ENCODE measurements around the gene FZD2. TPM values are rescaled to one million over a fixed set of nuclear protein-coding genes. Genes with fewer than 3 reads are reported as not detected.

FZD2 gene
- total and polyA plus RNA-seq, 2 of the 8 experiments (the other 6 are each of a cell fraction or from before 2014, with no cell fraction given) = 17.6 to 86.7 TPM

DNA sequence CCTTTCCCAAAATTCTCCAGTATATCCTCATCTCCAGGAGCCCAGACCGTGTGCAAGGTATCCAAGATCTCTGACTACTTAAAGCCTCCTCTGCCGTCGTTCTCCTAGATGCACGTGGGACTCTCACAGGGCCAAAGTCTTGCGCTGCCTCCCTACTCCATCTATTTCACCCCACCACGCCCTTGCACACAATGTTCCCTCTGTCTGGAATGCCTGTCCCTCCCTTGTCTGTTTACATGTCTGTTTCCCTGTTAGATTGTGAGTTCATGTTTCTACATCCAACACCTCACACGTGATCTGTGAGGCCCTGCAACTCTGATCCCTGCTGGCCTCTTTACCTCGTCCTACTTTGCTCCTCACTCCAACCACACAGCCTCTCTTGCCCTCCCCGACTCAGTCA, 4.9 kb upstream of the FZD2 start:
- Histone ChIP-seq H3K23ac (ENCODE audit: insufficient read length) (no peak overlapping the region), H4K20me1 (replicated peaks in 1 of 2; ENCODE audit: control insufficient read depth in 1 of 2, insufficient read depth in 2 of 2, low read length in 2 of 2) (no peaks in the 10 kb centered on the region), H4K91ac (replicated peaks; ENCODE audit: insufficient read length, low read length) (peak overlapping the region; percentile 34), H2AK5ac (ENCODE audit: low read depth, low read length) (no peak overlapping the region), H3K4me3 (ENCODE audit: extremely low read depth in 1 of 4, insufficient read depth in 2 of 4, low read depth in 3 of 4, low read length in 4 of 4) (no peak overlapping the region), H3K27me3 (replicated peaks in 1 of 4; ENCODE audit: control insufficient read depth in 3 of 4, extremely low read depth in 1 of 4, insufficient read depth in 3 of 4, low read length in 3 of 4) (peaks cover 0 to 3% (median 1%) of the 10 kb centered on the region in 4 experiments; a peak in 2 of 7 replicates), H3K27ac (ENCODE audit: low read depth, low read length) (no peak overlapping the region), H2AFZ (ENCODE audit: low read length) (no peak overlapping the region), H2BK12ac (ENCODE audit: low read depth, low read length) (peak overlapping the region; percentile 84; the same call in 1 of the 2 replicates), H2BK15ac (ENCODE audit: low read length) (peak overlapping the region; percentile 92), H3K4ac (replicated peaks; ENCODE audit: insufficient read length, low read depth, low read length) (peak overlapping the region; percentile 40), H3K9me3 (ENCODE audit: insufficient read depth in 2 of 2, low read depth in 1 of 2, low read length in 1 of 2) (no peaks in the 10 kb centered on the region), H3K4me1 (replicated peaks in 1 of 4; ENCODE audit: control insufficient read depth in 3 of 4, insufficient read depth in 4 of 4, low read length in 3 of 4) (peaks cover 14 to 33% (median 21%) of the 10 kb centered on the region in 4 experiments), H3K79me2 (ENCODE audit: control insufficient read depth in 1 of 2, insufficient read depth in 2 of 2, low read length in 2 of 2) (no peaks in the 10 kb centered on the region), H3K4me2 (ENCODE audit: insufficient read depth in 1 of 2, low read depth in 2 of 2, low read length in 2 of 2) (no peak overlapping the region), H3K9ac (replicated peaks in 1 of 4; ENCODE audit: extremely low read depth in 1 of 4, low read depth in 3 of 4, low read length in 3 of 4) (no peak overlapping the region), H2BK120ac (replicated peaks; ENCODE audit: low read depth, low read length) (no peak overlapping the region), H3K79me1 (ENCODE audit: low read depth, low read length) (no peaks in the 10 kb centered on the region), H3K36me3 (ENCODE audit: control insufficient read depth in 2 of 4, insufficient read depth in 4 of 4, low read length in 3 of 4) (no peaks in the 10 kb centered on the region), H4K8ac (ENCODE audit: extremely low read depth, insufficient read depth, low read length) (no peak overlapping the region; the same call in 1 of the 2 replicates), H2BK5ac (ENCODE audit: low read depth, low read length) (no peak overlapping the region), H3K56ac (replicated peaks; ENCODE audit: insufficient read length, low read depth, low read length) (no peak overlapping the region), H3K18ac (ENCODE audit: extremely low read depth, low read length) (no peak overlapping the region; the same call in 1 of the 2 replicates), H3K23me2 (ENCODE audit: low read depth, low read length) (peaks cover 8% of the 10 kb centered on the region), H2BK20ac (ENCODE audit: low read length) (no peak overlapping the region), H3K14ac (ENCODE audit: insufficient read length) (no peak overlapping the region), H4K5ac (ENCODE audit: insufficient read length, low read depth, low read length) (no peak overlapping the region)
- DNase-seq (ENCODE audit: low read depth in 1 of 2, low spot score in 2 of 2) (no peak), FAIRE-seq (no peak)
- 88% methylated on average over 9 of the region's 9 CpGs; no CpG with 5 or more reads in 1 of the 2 experiments for WGBS, 2 experiments (ENCODE audit: extremely low coverage in 1 of 2, insufficient coverage in 1 of 2, insufficient read length in 1 of 2, insufficient replicate concordance in 2 of 2, low coverage in 1 of 2, low lambda C conversion rate in 2 of 2, missing lambda C conversion rate in 1 of 2)
- ChIA-PET POLR2A (ENCODE audit: partially characterized antibody) (interaction anchor here (7.2 kb wide), 1 partner anchor 10 kb away, joined by 219 read pairs; no protein-coding TSS in a partner anchor), CTCF (ENCODE audit: partially characterized antibody) (interaction anchor here (0.6 kb wide), 1 partner anchor 416 kb away, joined by 3 read pairs; the partner anchor contains the start of gene C1QL1)
- TF ChIP-seq RBBP5 (IDR thresholded peaks at IDR 0.05; ENCODE audit: borderline replicate concordance, low read depth, low read length) (no peak), SRF (IDR thresholded peaks at IDR 0.05; ENCODE audit: low read depth, low read length) (no peak), TAF7 (optimal IDR thresholded peaks at IDR 0.05; ENCODE audit: borderline replicate concordance, low read depth, low read length) (no peak), KDM5A (IDR thresholded peaks at IDR 0.05; ENCODE audit: low read length) (no peak), SIX5 (IDR thresholded peaks at IDR 0.05; ENCODE audit: low read depth, low read length) (no peak), ZNF274 (IDR thresholded peaks at IDR 0.05; ENCODE audit: borderline replicate concordance, extremely low read depth, low read length) (no peak), SIN3A (conservative IDR thresholded peaks at IDR 0.05 in 1 of 2, IDR thresholded peaks at IDR 0.05 in 1 of 2; ENCODE audit: low read depth in 1 of 2, low read length in 2 of 2) (no peak), JUND (IDR thresholded peaks at IDR 0.05; ENCODE audit: low read length) (no peak), BCL11A (IDR thresholded peaks at IDR 0.05; ENCODE audit: low read depth in 2 of 2, low read length in 2 of 2) (no peak)
- TF ChIP-seq, protein P1, sequence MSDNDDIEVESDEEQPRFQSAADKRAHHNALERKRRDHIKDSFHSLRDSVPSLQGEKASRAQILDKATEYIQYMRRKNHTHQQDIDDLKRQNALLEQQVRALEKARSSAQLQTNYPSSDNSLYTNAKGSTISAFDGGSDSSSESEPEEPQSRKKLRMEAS (IDR thresholded peaks at IDR 0.05) = no peak

Data from H1 (cell line).